Measurements from ENCODE around the gene DLST. TPM values are rescaled to one million over a fixed set of nuclear protein-coding genes. Genes with fewer than 3 reads are reported as not detected.

The DLST gene
- total RNA-seq, 1 donor from 2014 or later: 74.5 TPM

GRCh38 chr14:74879427-74880182, 2.1 kb upstream of the DLST start:
- Mint-ChIP-seq H3K9me3 (ENCODE audit: low read depth) (no peaks in the 10 kb centered on the region), H3K36me3 (ENCODE audit: low read depth) (no peaks in the 10 kb centered on the region), H3K27me3 (ENCODE audit: low read depth) (no peaks in the 10 kb centered on the region), H3K4me1 (ENCODE audit: low read depth) (peaks cover 32% of the 10 kb centered on the region), H3K4me3 (ENCODE audit: unreplicated experiment) (no peak overlapping the region), H3K27ac (ENCODE audit: unreplicated experiment) (no peak overlapping the region)
- no peak for DNase-seq (ENCODE audit: low spot score)
- no peak for TF ChIP-seq CTCF (IDR thresholded peaks at IDR 0.05)

DNA sequence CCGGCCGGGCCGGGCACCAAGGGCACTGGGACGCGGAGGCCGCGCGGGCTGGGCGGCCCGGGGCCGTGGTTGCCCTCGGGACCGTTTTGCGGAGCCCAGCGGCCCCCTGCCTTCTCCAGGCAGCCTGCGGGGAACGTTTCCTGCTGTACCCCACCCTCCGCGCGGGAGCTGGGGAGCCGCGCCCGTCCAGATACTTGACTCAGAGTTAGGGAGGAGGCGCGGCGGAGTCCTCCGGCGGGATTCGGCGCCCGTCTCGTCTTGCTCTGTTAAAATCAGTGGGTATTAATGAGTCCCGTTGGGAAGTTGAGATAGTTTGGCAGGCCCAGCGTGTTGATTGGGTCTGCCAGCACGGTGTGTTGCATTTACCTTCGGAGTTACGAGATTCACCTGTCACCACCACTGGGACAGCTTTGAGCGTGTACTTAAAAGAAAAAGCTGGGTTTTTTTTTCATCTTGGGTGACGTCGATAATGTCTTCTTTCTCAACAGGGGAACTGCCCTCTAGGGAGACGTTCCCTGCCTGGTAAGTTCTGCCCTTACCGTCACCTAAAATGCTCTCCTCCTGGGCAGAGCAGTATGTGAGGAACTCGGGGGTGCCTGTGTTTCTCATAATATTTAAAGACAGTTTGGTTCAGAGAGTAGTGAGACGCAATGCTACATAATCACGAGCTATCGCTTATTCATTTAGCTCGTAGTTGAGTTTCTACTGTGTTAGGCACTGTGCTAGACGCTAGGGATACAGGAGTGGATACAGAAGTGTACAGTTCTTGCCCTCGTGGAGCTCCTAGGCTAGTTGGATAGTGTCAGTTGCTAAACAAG, 596 bp downstream of the DLST start:
- Mint-ChIP-seq H3K4me3 (ENCODE audit: unreplicated experiment) (peak overlapping the region; percentile 99), H3K9me3 (ENCODE audit: low read depth) (no peaks in the 10 kb centered on the region), H3K36me3 (ENCODE audit: low read depth) (no peaks in the 10 kb centered on the region), H3K4me1 (ENCODE audit: low read depth) (peaks cover 46% of the 10 kb centered on the region), H3K27ac (ENCODE audit: unreplicated experiment) (peak overlapping the region; percentile 98), H3K27me3 (ENCODE audit: low read depth) (no peaks in the 10 kb centered on the region)
- no peak for TF ChIP-seq CTCF (IDR thresholded peaks at IDR 0.05)
- DNase-seq (ENCODE audit: low spot score): no peak

DNA sequence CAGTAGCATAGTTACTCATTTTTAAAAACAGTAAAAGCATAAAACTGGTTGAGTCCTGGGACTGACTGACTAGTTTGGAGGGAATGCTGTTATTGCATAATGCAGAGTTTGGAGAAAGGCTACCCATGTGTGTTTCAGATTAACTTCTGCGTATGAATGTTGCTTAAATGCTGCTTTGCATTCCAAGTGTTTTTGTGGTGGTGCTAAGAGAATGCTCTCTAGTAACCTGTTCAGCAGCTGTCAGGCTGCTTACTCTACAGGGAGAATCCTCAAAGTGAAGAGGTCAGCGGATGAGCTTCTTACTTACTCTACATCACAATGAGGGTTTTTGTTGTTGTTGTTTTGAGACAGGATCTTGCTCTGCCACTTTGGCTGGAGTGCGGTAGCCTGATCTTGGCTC, 4.3 kb downstream of the DLST start:
- no peaks in the 10 kb centered on the region for H3K27me3 Mint-ChIP-seq (ENCODE audit: low read depth)

GRCh38 chr14:74888164-74889158, 6.7 kb downstream of the DLST start:
- Mint-ChIP-seq H3K4me3 (ENCODE audit: unreplicated experiment) (no peak overlapping the region), H3K9me3 (ENCODE audit: low read depth) (no peaks in the 10 kb centered on the region), H3K36me3 (ENCODE audit: low read depth) (peaks cover 23% of the 10 kb centered on the region), H3K27me3 (ENCODE audit: low read depth) (no peaks in the 10 kb centered on the region), H3K4me1 (ENCODE audit: low read depth) (peaks cover 41% of the 10 kb centered on the region), H3K27ac (ENCODE audit: unreplicated experiment) (no peak overlapping the region)
- no peak for TF ChIP-seq CTCF (IDR thresholded peaks at IDR 0.05)
- DNase-seq (ENCODE audit: low spot score): no peak

More for the DNA sequence above, 4.3 kb downstream of the DLST start:
- Mint-ChIP-seq H3K4me1 (ENCODE audit: low read depth) (peaks cover 46% of the 10 kb centered on the region), H3K36me3 (ENCODE audit: low read depth) (peaks cover 9% of the 10 kb centered on the region), H3K4me3 (ENCODE audit: unreplicated experiment) (no peak overlapping the region), H3K9me3 (ENCODE audit: low read depth) (no peaks in the 10 kb centered on the region), H3K27ac (ENCODE audit: unreplicated experiment) (no peak overlapping the region)
- DNase-seq (ENCODE audit: low spot score): no peak
- TF ChIP-seq CTCF (IDR thresholded peaks at IDR 0.05): no peak

Data from chondrocyte (in vitro differentiated cells).